ENCODE results near the gene IL3RA.

The IL3RA gene

GRCh38 chrX:1397441-1398270 is 61.1 kb downstream of the IL3RA start:
- no peak for DNase-seq (ENCODE audit: low read depth, low spot score)
- ChIA-PET POLR2A (no interaction called here), CTCF (no interaction called here)
- H3K4me3 ChIP-seq (ENCODE audit: low read depth, low read length), result no peak overlapping the region
- TF ChIP-seq, protein P1, sequence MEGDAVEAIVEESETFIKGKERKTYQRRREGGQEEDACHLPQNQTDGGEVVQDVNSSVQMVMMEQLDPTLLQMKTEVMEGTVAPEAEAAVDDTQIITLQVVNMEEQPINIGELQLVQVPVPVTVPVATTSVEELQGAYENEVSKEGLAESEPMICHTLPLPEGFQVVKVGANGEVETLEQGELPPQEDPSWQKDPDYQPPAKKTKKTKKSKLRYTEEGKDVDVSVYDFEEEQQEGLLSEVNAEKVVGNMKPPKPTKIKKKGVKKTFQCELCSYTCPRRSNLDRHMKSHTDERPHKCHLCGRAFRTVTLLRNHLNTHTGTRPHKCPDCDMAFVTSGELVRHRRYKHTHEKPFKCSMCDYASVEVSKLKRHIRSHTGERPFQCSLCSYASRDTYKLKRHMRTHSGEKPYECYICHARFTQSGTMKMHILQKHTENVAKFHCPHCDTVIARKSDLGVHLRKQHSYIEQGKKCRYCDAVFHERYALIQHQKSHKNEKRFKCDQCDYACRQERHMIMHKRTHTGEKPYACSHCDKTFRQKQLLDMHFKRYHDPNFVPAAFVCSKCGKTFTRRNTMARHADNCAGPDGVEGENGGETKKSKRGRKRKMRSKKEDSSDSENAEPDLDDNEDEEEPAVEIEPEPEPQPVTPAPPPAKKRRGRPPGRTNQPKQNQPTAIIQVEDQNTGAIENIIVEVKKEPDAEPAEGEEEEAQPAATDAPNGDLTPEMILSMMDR (IDR thresholded peaks at IDR 0.05; ENCODE audit: insufficient read depth, low read length, missing control alignments), result no peak

DNA sequence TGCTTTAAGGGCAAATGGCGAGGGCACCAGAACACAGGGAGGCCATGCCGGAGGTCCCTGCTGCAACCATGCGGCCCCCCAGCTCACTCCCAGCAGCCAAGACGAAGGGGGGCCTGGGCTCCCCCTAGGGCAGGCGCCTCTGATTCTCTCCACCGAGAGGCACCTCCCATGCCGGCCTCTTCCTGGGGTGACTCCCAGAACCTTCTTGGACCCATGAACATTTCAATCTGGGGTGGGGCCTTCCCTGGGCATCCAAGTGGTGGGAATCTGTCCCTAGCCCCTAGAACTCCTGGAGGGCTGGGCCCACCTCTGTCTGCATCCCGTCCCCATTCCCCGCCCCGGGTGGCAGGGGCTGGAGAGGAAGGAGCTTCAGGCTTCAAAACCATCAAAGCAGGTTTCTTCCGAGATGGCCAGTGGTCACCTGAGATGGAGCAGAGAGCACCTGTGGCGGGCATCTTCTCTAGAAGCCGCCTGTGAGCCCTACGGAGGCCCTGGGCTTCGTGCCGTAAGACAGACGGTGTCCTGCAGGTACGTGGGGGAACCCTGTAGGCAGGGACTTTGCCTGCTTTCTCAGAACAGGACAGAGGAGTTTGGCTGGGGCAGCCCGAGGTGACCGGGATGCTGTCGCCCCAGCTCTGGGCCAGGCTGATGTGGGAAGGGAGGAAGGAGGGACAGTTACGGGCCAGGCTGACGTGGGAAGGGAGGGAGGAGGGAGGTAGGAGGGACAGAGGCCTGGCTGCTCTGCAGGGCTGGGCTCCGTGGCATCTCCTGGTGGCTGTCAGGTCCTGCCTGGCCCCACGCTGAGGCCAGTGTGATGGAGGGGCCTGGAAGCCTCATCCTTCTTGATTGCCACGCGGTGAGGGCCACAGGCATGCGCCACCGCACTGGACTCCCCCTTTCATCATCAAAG is 62.1 kb downstream of the IL3RA start:
- TF ChIP-seq, protein P1 (IDR thresholded peaks at IDR 0.05; ENCODE audit: insufficient read depth, low read length, missing control alignments), result no peak
- ChIA-PET CTCF (no interaction called here), POLR2A (no interaction called here)
- DNase-seq (ENCODE audit: low read depth, low spot score), result no peak
- H3K4me3 ChIP-seq (ENCODE audit: low read depth, low read length), result no peak overlapping the region

DNA sequence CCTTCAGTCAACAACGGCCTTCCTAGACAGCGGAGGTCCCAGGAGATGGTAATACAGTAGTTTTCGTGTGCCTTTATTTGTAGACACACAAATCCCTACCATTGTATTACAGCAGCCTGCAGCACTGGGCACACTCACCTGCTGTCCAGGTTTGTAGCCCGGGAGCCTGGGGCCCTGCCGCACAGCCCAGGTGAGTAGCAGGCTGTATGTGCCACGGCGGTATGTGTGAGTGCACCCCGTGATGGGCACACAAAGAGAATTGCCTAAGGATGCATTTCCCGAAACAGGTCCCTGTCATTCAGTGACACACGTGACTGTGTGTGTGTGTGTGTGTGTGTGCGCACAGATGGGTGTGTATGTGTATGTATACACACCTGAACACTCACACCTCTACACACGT is 63.5 kb downstream of the IL3RA start:
- DNase-seq (ENCODE audit: low read depth, low spot score), result no peak
- H3K4me3 ChIP-seq (ENCODE audit: low read depth, low read length), result no peak overlapping the region

DNA sequence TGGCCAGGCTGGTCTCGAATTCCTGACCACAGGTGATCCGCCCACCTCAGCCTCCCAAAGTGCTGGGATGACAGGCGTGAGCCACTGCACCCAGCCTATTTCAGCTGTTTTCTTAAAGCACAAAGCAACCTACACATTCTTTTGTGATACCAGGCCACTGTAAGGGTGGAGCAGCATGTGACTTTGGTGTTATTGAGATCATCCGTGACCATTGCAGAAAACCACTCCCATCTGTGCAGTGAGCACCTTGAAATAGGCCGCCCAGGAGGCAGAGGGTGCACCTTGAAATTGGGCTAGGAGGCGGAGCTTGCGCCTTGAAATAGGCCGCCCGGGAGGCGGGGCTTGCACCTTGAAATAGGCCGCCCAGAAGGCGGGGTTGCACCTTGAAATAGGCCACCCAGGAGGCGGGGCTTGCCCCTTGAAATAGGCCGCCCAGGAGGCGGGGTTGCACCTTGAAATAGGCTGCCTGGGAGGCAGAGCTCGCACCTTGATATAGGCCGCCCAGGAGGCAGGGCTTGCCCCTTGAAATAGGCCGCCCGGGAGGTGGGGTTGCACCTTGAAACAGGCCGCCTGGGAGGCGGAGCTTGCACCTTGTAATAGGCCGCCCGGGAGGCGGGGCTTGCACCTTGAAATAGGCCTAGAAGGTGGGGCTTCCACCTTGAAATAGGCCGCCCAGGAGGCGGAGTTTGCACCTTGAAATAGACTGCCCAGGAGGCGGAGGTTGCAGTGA is 64.3 kb downstream of the IL3RA start:
- H3K4me3 ChIP-seq (ENCODE audit: low read depth, low read length), result no peak overlapping the region
- no peak for DNase-seq (ENCODE audit: low read depth, low spot score)
- CTCF ChIA-PET, result no interaction called here
- POLR2A ChIA-PET, result no interaction called here
- TF ChIP-seq, protein P1 (IDR thresholded peaks at IDR 0.05; ENCODE audit: insufficient read depth, low read length, missing control alignments), result no peak

More for the DNA sequence above, 63.5 kb downstream of the IL3RA start:
- POLR2A ChIA-PET, result no interaction called here
- CTCF ChIA-PET, result no interaction called here
- TF ChIP-seq, protein P1 (IDR thresholded peaks at IDR 0.05; ENCODE audit: insufficient read depth, low read length, missing control alignments), result no peak

GRCh38 chrX:1401611-1402430 is 65.2 kb downstream of the IL3RA start:
- H3K4me3 ChIP-seq (ENCODE audit: low read depth, low read length), result no peak overlapping the region
- DNase-seq (ENCODE audit: low read depth, low spot score), result no peak
- TF ChIP-seq, protein P1 (IDR thresholded peaks at IDR 0.05; ENCODE audit: insufficient read depth, low read length, missing control alignments), result no peak
- ChIA-PET POLR2A (no interaction called here), CTCF (no interaction called here)
